ENCODE results near the gene PXT1. TPM values are rescaled to one million over a fixed set of nuclear protein-coding genes. Genes with fewer than 3 reads are reported as not detected.

Gene PXT1
- total and polyA plus RNA-seq, 3 donors from 2014 or later: 1.8 to 4.2 (median 3.6) TPM

DNA sequence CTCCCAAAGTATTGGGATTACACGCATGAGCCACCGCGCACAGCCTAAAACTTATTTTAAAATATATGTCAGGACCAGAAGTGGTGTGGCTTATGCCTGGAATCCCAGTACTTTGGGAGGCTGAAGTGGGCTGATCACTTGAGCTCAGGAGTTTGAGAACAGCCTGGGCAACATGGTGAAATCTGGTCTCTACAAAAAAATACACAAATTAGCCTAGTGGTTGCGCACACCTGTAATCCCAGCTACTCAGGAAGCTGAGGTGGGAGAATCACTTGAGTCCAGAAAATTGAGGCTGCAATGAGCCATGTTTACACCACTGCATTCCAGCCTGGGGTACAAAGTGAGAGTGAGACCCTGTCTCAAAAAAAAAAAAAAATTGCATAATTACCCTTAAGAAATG is 13.7 kb downstream of the PXT1 start:
- Histone ChIP-seq H3K4me3 (no peak overlapping the region), H3K4me1 (no peaks in the 10 kb centered on the region), H3K27me3 (no peaks in the 10 kb centered on the region), H3K9me3 (no peaks in the 10 kb centered on the region), H3K27ac (no peak overlapping the region), H3K36me3 (ENCODE audit: low read depth, missing control alignments) (no peaks in the 10 kb centered on the region)
- whole genome bisulfite sequencing, 2 donors: 79 to 96% methylated on average over 4 of the region's 4 CpGs
- DNase-seq: no peak
- intact Hi-C loops (cut with DNase I; ENCODE audit: low total_unique reads): no loop called here
- TF ChIP-seq POLR2A (IDR thresholded peaks at IDR 0.05): no peak
- TF ChIP-seq, protein P1, sequence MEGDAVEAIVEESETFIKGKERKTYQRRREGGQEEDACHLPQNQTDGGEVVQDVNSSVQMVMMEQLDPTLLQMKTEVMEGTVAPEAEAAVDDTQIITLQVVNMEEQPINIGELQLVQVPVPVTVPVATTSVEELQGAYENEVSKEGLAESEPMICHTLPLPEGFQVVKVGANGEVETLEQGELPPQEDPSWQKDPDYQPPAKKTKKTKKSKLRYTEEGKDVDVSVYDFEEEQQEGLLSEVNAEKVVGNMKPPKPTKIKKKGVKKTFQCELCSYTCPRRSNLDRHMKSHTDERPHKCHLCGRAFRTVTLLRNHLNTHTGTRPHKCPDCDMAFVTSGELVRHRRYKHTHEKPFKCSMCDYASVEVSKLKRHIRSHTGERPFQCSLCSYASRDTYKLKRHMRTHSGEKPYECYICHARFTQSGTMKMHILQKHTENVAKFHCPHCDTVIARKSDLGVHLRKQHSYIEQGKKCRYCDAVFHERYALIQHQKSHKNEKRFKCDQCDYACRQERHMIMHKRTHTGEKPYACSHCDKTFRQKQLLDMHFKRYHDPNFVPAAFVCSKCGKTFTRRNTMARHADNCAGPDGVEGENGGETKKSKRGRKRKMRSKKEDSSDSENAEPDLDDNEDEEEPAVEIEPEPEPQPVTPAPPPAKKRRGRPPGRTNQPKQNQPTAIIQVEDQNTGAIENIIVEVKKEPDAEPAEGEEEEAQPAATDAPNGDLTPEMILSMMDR (IDR thresholded peaks at IDR 0.05): no peak

DNA sequence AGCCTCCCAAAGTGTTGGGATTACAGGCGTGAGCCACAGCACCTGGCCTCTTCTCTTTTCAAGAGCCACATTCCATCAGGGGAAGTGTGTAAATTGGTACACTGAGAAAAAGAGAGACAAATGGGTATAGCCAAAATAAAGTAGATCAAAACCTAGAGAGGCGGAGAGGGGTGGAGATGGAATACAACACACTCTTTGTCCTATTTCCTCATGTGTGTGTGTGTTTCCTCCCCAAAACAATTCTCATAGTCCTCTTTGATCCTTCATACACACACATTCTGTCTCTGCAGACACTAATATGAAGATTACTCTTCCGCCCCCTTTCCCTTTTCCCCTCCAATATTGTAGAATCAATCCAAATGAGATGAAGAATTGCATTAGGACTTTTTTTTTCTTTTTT is 16.0 kb downstream of the PXT1 start:
- no peaks in the 10 kb centered on the region for H3K36me3 ChIP-seq (ENCODE audit: low read depth, missing control alignments)

DNA sequence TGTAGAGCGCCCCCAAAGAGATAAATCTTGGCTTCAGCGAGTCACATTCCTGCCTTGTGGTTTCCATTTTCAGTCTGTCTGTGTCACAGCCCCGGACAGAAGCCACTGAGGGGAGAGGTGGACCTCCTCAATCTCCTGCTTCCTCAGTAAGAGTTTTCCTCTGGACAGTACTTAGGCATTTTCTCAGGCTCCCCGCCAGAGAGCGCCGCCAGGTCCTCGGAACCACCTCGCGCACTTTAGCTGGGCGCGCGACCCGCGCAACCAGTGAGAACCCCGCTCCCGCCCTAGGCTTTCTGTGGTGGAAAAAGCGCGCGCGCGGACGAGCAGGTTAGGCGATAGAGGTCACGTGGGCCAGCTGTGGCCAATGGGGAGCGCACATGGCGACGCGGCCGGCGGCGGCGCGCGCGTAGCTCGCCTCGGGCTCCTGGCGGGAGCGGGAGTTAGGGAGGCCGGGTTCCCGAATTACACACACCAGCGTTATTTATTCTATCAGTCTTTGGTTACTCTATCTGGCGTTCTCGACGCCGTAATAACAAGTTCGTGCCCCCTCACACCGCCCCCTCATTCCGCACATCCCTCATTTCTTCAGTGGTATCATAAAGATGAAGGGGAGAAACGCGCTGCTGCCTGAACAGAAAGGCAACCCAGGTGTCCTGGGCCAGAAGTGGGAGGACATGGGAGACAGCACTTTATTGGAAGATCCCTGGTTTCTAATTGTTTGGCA is 19.4 kb downstream of the PXT1 start:
- H3K4me1 ChIP-seq: peaks cover 6% of the 10 kb centered on the region
- WGBS, 2 donors: 0 to 1% methylated on average over 33 to 51 of the region's 51 CpGs
- intact Hi-C loops (cut with DNase I; ENCODE audit: low total_unique reads): no loop called here
- no peaks in the 10 kb centered on the region for H3K36me3 ChIP-seq (ENCODE audit: low read depth, missing control alignments)
- peak; percentile 100 for DNase-seq
- no peaks in the 10 kb centered on the region for H3K9me3 ChIP-seq
- H3K4me3 ChIP-seq: peak overlapping the region; percentile 56 to 69
- TF ChIP-seq, protein P1 (IDR thresholded peaks at IDR 0.05): peak; percentile 44 to 82 (median 72)
- no peak for TF ChIP-seq POLR2A (IDR thresholded peaks at IDR 0.05)
- no peaks in the 10 kb centered on the region for H3K27me3 ChIP-seq
- H3K27ac ChIP-seq: peak overlapping the region; percentile 91 to 94

More for the DNA sequence above, 16.0 kb downstream of the PXT1 start:
- 95% methylated on average over 3 of the region's 3 CpGs for WGBS, 2 donors
- Histone ChIP-seq H3K27me3 (no peaks in the 10 kb centered on the region), H3K4me1 (peaks cover 6% of the 10 kb centered on the region), H3K4me3 (no peak overlapping the region), H3K27ac (no peak overlapping the region), H3K9me3 (no peaks in the 10 kb centered on the region)
- intact Hi-C loops (cut with DNase I; ENCODE audit: low total_unique reads): no loop called here
- no peak for TF ChIP-seq POLR2A (IDR thresholded peaks at IDR 0.05)
- TF ChIP-seq, protein P1 (IDR thresholded peaks at IDR 0.05): no peak
- DNase-seq: no peak

DNA sequence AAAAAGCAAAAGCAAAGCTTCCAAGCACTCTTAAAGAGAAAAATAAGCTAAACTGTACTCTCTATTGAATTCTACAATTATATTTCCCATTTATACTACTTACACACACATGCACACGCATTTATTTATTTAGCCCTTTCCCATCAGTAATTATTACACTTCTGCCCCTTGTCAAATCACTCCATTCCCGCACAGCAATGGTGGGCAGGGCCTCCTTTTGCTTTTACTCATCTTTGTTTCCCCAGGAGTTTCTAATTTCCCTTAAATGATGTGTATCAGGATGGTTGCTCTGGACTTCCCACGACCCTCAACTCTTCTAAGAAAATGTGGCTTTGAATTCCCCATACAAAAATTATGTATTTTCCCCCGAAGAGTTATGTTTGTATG is 19.9 kb downstream of the PXT1 start:
- 4 to 6% methylated on average over 4 of the region's 4 CpGs for WGBS, 2 donors
- H3K36me3 ChIP-seq (ENCODE audit: low read depth, missing control alignments): no peaks in the 10 kb centered on the region
- peak overlapping the region; percentile 56 to 69 for H3K4me3 ChIP-seq
- H3K27me3 ChIP-seq: no peaks in the 10 kb centered on the region
- intact Hi-C loops (cut with DNase I; ENCODE audit: low total_unique reads): no loop called here
- H3K9me3 ChIP-seq: no peaks in the 10 kb centered on the region
- TF ChIP-seq, protein P1 (IDR thresholded peaks at IDR 0.05): no peak
- no peak for TF ChIP-seq POLR2A (IDR thresholded peaks at IDR 0.05)
- peaks cover 6% of the 10 kb centered on the region for H3K4me1 ChIP-seq
- DNase-seq: no peak
- peak overlapping the region; percentile 91 to 94 for H3K27ac ChIP-seq

DNA sequence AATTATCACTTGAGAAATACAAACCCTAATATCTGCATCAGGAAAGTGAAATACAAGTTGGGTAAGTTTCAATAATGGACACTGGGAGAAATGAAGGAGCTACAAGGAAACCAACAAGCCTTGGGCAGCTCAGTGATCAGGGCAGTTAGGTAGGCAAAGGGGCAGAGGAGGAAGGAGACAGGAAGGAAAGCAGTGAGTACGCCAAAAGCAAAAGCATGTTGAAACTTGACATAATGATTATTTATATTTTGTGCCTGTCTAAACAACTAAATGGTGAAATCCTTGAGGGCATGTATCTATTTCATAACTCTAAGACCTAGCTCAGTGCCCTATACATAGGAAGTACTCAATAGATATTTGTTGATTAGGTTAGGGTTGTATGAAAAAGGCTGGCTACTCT is 23.3 kb downstream of the PXT1 start:
- intact Hi-C loops (cut with DNase I; ENCODE audit: low total_unique reads): no loop called here
- Histone ChIP-seq H3K4me3 (no peak overlapping the region), H3K4me1 (peaks cover 6% of the 10 kb centered on the region), H3K27ac (no peak overlapping the region), H3K36me3 (ENCODE audit: low read depth, missing control alignments) (no peaks in the 10 kb centered on the region), H3K27me3 (no peaks in the 10 kb centered on the region), H3K9me3 (no peaks in the 10 kb centered on the region)
- DNase-seq: no peak
- WGBS, 2 donors: 92 to 94% methylated on average over 1 of the region's 1 CpG
- TF ChIP-seq, protein P1 (IDR thresholded peaks at IDR 0.05): no peak
- no peak for TF ChIP-seq POLR2A (IDR thresholded peaks at IDR 0.05)

Measured in testis (tissue), 3 donors.